Ureter (tissue), 1 donor: ENCODE results near the gene POC1A. TPM values are rescaled to one million over a fixed set of nuclear protein-coding genes. Genes with fewer than 3 reads are reported as not detected.

Source experiments
- DNase-seq: peaks from one replicate; pipeline ENCODE4 v3.0.0-alpha.2; 2020; ENCODE audit warnings: low spot score
- total RNA-seq: library from RNA; stranded (reverse); gene quantifications from one replicate; pipeline ENCODE4 v1.2.4, GENCODE V29; 2023
- donor health status: DM: yes; HTN: yes; CAD: no.

Gene POC1A
- total RNA-seq, 1 donor from 2014 or later: 3.6 TPM

GRCh38 chr3:52026041-52026440 lies 128.2 kb downstream of the POC1A start:
- no peak for DNase-seq

GRCh38 chr3:52025453-52025852 lies 128.8 kb downstream of the POC1A start:
- DNase-seq: no peak

Other genes with a start within 250 kb of the POC1A start
- 28.2 TPM for gene RRP9, start 212.5 kb downstream of the POC1A start, total RNA-seq
- 48.5 TPM for gene PARP3, start 212.1 kb downstream of the POC1A start, total RNA-seq
- gene GPR62, start 199.0 kb downstream of the POC1A start, total RNA-seq: 0.57 TPM
- 40.8 TPM for gene PCBP4, start 187.0 kb downstream of the POC1A start, total RNA-seq
- gene ABHD14B, start 180.4 kb downstream of the POC1A start, total RNA-seq: 55.3 TPM
- 19.4 TPM for gene ABHD14A, start 179.4 kb downstream of the POC1A start, total RNA-seq
- 72.8 TPM for gene ACY1, start 170.9 kb downstream of the POC1A start, total RNA-seq
- 1,577 TPM for gene RPL29, start 158.5 kb downstream of the POC1A start, total RNA-seq
- gene DUSP7, start 97.9 kb downstream of the POC1A start, total RNA-seq: 22.2 TPM
- 144 TPM for gene ALAS1, start 43.7 kb upstream of the POC1A start, total RNA-seq
- 0.26 TPM for gene TLR9, start 71.2 kb upstream of the POC1A start, total RNA-seq
- gene TWF2, start 84.7 kb upstream of the POC1A start, total RNA-seq: 65.3 TPM
- 16.1 TPM for gene PPM1M, start 91.3 kb upstream of the POC1A start, total RNA-seq
- gene WDR82, start 124.2 kb upstream of the POC1A start, total RNA-seq: 81.6 TPM
- 18.7 TPM for gene GLYCTK, start 133.4 kb upstream of the POC1A start, total RNA-seq
- 16.6 TPM for gene DNAH1, start 161.9 kb upstream of the POC1A start, total RNA-seq